Motor neuron (in vitro differentiated cells): ENCODE data around the gene KCNMB2. TPM values are rescaled to one million over a fixed set of nuclear protein-coding genes. Genes with fewer than 3 reads are reported as not detected.
"Not testable (repeated sequence)": the region's sequence is repeated elsewhere in the genome, so short reads cannot be mapped to it uniquely, and the experiment has no call there.

Source experiments
- ATAC-seq, 8 experiments: fragments of 200-7000 bp; cut with Tn5 transposase; replicated peaks in 6 of 8; 2 replicates each; pipeline ENCODE4 v1.8.0; 2021; ENCODE audit warnings: mild to moderate bottlenecking in 8 of 8, moderate library complexity in 8 of 8
- H3K27ac ChIP-seq, 2 donors: fragments of 250-450 bp; sonication (Bioruptor Pico); 2 replicates each; pipeline ENCODE4 v1.9.0; 2021; ENCODE audit warnings: antibody characterized with exemption in 2 of 2, mild to moderate bottlenecking in 2 of 2, moderate library complexity in 1 of 2
- H3K4me1 ChIP-seq, 2 donors: fragments of 250-450 bp; sonication (Bioruptor Pico); replicated peaks in 1 of 2; 2 replicates each; pipeline ENCODE4 v1.6.1; 2021; ENCODE audit warnings: antibody characterized with exemption in 2 of 2, mild to moderate bottlenecking in 2 of 2, moderate library complexity in 1 of 2
- H3K4me3 ChIP-seq, 5 donors: fragments of 250-450 bp; sonication (Bioruptor Pico); 2 replicates each; pipeline ENCODE4 v1.9.0; 2021; ENCODE audit warnings: antibody characterized with exemption in 5 of 5, mild to moderate bottlenecking in 5 of 5, moderate library complexity in 4 of 5
- WGBS, 10 experiments: fragments of 450-650 bp; shearing (Covaris generic); methylation state at CpG; one replicate each; pipeline ENCODE4 v1.0.0; 2022; 5-methylcytosine and 5-hydroxymethylcytosine counted together
- in situ Hi-C, 9 experiments: fragments of 400-800 bp; cut with MboI; loops; one replicate each; pipeline ENCODE4 v1.15.0; 2021; ENCODE audit warnings: low sequenced_read_pairs in 9 of 9, low pct_unique_long_range_greater_than_20kb in 2 of 9; ENCODE audit not compliant: unreplicated experiment in 9 of 9
- total RNA-seq, 8 experiments: library from RNA; unstranded; fragments of 300-600 nt; gene quantifications; 2 replicates each; pipeline versions ENCODE4 v1.2.3 to v1.2.4, GENCODE V29; 2022

The KCNMB2 gene
- total RNA-seq, 8 experiments from 2014 or later = 0.18 to 4.3 (median 1.7) TPM

DNA sequence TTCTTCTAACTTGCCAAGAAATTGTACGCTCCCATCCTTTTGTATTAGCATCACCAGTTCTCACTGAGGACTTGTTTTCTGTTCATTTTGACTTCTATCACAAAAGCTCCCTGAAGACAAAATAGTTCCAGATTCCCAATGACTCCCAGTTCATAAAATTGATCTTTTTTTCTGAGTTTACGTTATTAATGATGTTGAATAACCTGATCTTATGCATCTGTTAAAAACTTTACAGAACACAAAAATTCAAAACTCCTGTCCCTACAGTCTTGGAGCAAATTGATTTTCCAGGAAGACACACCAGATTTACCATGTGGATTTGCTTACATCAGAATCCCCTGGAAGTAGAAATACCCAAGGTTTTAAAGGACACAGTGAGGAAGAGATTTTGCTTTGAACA is 8.3 kb upstream of the KCNMB2 start:
- Histone ChIP-seq H3K27ac (no peak overlapping the region), H3K4me1 (no peaks in the 10 kb centered on the region), H3K4me3 (no peak overlapping the region)
- 32 to 100% (median 94%) methylated on average over 1 to 2 of the region's 2 CpGs; no CpG with 5 or more reads in 1 of the 10 experiments for WGBS, 10 experiments
- in situ Hi-C loops = no loop called here
- no peak for ATAC-seq

DNA sequence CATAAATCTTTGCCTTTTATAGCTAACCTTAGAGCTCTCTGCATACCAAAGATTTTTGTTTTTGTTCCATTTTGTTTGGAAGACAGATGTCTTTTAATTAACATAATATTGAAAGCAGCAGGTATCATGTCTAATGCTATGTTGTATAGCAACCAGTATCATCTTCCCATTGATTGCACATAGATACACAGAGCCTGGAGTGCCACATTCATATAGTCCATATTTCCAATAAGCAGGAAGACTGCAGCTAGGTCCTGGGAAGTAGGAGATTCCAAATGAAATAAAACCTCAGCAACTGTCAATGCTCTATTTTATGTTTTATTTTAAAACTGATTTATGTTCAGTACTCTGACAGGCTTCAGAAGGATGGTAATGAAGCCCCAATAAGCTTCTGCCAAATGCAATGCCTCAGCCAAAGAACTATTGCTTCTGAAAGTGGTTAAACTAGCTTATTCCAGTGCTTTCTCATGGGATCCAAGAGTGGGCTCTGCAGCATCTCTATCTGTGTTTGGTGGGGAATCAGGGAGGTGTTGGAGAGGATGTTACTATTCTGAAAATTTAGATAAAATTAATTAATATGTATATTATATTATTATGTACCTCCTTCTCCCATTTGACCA is 6.5 kb upstream of the KCNMB2 start:
- no peak overlapping the region for H3K4me3 ChIP-seq
- in situ Hi-C loops = no loop called here
- no peak overlapping the region for H3K27ac ChIP-seq
- ATAC-seq = peak in 3 of 8 experiments; percentile 20 to 59 (median 55)
- peaks cover 0 to 3% of the 10 kb centered on the region in 2 donors for H3K4me1 ChIP-seq

DNA sequence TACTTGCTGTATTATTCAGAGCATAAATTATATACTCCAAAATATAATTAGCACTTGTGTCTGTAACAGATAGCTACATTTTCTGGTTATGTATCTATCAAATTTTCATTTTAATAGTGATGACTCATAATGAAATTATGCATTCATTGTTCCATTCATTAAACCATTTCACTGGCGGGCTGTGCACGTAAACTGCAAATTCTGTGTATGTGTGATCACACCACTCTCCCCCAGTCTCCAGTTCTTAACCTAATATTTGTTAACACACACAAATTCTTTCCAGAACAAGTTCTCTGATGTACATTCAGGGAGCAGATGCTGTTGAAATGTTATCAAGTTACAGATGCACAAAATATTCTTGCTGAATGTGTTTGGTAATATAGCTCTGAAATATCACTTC is 3.8 kb upstream of the KCNMB2 start:
- in situ Hi-C loops = no loop called here
- 0 to 91% (median 79%) methylated on average over 1 to 2 of the region's 2 CpGs for WGBS, 10 experiments
- no peak overlapping the region for H3K4me3 ChIP-seq
- ATAC-seq = no peak
- no peak overlapping the region for H3K27ac ChIP-seq
- H3K4me1 ChIP-seq = peaks cover 13 to 14% of the 10 kb centered on the region in 2 donors

DNA sequence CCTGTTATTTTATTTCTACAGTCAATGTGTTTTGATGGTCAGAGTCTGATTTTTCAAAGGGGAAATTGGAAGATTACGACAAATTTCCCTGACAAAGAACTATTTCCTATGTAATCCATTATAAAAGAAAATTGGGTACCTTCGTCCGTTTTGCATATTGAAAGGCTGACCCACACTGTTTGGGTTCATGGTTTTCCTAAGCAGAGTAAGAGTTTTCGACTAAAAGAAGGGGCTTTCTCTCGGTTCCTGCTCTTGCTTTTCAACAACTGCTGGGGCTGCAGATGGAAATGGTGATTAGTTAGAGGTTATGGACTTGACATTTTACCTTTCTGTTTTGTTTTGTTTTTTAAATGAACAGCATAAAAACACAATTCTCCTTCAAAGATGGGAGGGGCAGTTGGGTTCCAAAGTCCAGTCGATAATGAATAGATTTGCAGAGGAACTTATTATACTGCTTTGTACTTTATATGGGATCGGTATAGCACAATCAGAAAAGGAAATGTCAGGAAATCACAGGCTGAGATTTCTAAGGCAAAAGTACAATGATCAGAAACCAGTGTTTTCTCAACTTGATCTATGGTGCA is 978 bp downstream of the KCNMB2 start:
- ATAC-seq = peak in 1 of 8 experiments; percentile 16
- H3K4me3 ChIP-seq = peak overlapping the region; percentile 29 to 41 (median 32)
- WGBS, 10 experiments = 0 to 43% (median 12%) methylated on average over 2 to 7 of the region's 7 CpGs; no CpG with 5 or more reads in 1 of the 10 experiments
- H3K27ac ChIP-seq = no peak overlapping the region
- H3K4me1 ChIP-seq = peaks cover 17 to 21% of the 10 kb centered on the region in 2 donors
- in situ Hi-C loops = no loop called here

DNA sequence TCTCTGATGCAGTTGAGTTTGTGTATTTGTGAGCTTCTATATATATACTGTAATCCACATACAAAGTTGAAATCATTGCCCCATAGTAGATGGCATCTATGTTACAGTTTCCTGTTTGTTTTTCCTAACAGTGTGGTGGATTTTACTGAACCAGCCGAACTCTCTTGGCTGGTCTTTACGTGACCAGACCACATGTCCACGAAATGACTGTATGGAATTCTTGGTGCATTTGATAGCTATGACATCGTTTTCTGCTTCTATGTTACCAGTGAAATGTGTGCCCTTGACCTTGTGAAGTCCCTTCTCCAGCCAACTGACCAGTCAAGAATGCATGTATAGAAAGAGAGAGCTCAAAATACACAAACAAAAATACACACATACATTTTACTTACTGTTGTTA is 1.8 kb downstream of the KCNMB2 start:
- no peak overlapping the region for H3K4me3 ChIP-seq
- peaks cover 17 to 21% of the 10 kb centered on the region in 2 donors for H3K4me1 ChIP-seq
- no peak overlapping the region for H3K27ac ChIP-seq
- WGBS, 10 experiments = 25 to 100% (median 83%) methylated on average over 2 to 4 of the region's 4 CpGs; no CpG with 5 or more reads in 2 of the 10 experiments
- no peak for ATAC-seq
- in situ Hi-C loops = no loop called here

DNA sequence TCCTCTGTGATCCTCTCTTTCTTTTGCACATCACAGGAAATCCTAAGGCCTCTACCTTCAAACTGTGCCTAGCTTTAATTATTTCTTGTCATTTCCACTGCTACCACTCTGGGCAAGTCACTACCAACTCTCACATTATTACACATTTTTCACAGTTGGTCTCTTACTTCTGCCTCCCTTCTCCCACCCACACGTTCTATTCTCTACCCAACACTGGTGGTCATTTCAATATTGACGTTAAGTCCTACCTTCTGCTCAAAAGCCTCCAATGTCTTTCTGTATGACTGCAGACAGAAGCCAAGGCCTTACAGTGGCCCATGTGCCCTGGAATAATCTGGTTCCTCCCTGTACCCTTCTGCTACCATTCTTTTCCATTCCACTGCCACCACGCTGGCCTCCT is 3.9 kb downstream of the KCNMB2 start:
- ATAC-seq = no peak
- in situ Hi-C loops = no loop called here

DNA sequence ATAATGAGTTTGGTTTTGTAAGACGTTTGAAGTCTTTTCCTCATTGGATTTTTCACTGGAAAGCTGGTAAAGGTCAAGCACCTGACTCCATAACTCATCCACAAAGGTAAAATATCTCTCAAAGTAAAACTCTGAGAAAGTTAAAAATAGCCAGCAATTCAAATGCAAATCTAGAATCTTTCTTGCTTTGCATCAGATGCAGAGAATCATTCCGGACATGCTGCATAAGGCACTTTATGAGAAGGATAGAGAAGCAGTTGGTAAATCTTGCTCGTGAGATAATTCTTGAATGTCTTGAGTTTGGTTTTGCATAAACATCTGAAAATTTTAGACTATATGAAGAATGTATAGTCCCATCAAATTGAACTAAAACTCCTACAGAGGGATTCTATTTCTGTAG is 9.1 kb downstream of the KCNMB2 start:
- H3K4me1 ChIP-seq = peaks cover 0 to 7% of the 10 kb centered on the region in 2 donors
- in situ Hi-C loops = no loop called here
- no peak overlapping the region for H3K4me3 ChIP-seq
- no peak for ATAC-seq
- H3K27ac ChIP-seq = no peak overlapping the region
- WGBS, 10 experiments = 0 to 90% (median 58%) methylated on average over 1 to 3 of the region's 3 CpGs

More for the DNA sequence above, 3.9 kb downstream of the KCNMB2 start:
- no peak overlapping the region for H3K4me3 ChIP-seq
- no peak overlapping the region for H3K27ac ChIP-seq
- peaks cover 18 to 21% of the 10 kb centered on the region in 2 donors for H3K4me1 ChIP-seq
- 33 to 100% (median 90%) methylated on average over 1 to 3 of the region's 3 CpGs; no CpG with 5 or more reads in 2 of the 10 experiments for WGBS, 10 experiments

DNA sequence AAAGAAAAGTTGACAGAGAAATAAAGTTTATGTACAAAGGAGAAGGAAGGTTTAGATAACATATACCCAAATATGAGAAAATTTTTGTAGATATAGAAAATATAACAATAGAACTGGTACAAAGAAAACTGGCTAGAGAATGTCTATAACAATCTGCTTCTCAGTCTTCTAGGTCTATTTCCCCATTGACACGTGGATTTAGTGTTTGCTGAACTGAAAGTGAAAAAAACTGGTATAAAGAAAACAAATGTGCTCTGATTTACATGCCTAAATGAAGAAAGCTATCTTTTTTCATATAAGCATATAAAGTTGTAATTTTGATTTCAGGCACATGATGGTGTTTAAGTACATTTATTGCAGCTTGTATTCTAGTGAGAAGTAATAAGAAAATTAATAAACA is 9.8 kb downstream of the KCNMB2 start:
- Histone ChIP-seq H3K4me1 (peaks cover 0 to 7% of the 10 kb centered on the region in 2 donors), H3K27ac (no peak overlapping the region), H3K4me3 (no peak overlapping the region)
- in situ Hi-C loops = no loop called here
- 0 to 89% (median 71%) methylated on average over 1 of the region's 1 CpG; no CpG with 5 or more reads in 1 of the 10 experiments for WGBS, 10 experiments
- ATAC-seq = no peak

DNA sequence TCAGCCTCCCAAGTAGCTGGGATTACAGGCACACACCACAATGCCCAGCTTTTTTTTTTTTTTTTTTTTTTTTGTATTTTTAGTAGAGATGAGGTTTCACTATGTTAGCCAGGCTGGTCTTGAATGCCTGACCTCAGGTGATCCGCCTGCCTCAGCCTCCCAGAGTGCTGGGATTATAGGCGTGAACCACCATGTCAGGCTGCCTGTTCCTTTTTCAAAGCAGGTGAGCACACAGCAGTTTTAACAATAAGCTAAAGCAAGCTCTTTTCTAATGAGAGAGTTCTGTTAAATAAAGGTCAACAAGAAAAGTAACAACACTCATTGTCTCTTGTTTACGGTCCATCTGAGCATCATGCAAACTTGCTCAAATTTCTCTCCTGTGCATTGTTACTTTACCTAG is 13.2 kb downstream of the KCNMB2 start:
- ATAC-seq, H3K4me3 ChIP-seq, in situ Hi-C loops, H3K27ac ChIP-seq, H3K4me1 ChIP-seq: not testable (repeated sequence)
- WGBS, 10 experiments = 0 to 100% (median 33%) methylated on average over 1 to 3 of the region's 3 CpGs; no CpG with 5 or more reads in 1 of the 10 experiments

DNA sequence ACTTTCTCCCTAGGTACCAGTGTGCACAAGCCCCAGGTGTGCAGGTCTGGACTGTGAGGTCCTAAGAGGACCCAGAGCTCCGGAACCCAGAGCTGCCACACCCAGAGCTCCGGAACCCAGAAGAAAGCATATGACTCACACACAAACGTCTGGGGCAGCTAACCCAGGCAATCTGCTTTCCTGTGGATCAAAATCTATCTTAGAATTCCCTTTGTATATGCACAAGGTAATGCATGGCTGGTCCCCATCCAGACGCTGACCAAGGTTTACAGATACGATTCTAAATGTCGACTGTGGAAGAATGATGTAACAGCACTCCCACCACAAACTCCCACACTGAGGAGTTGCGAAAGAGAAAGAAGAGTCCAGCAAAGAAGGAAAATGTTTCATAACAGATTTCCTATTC is 15.7 kb downstream of the KCNMB2 start:
- Histone ChIP-seq H3K4me1 (no peaks in the 10 kb centered on the region), H3K4me3 (no peak overlapping the region), H3K27ac (no peak overlapping the region)
- peak in 1 of 8 experiments; percentile 29 for ATAC-seq
- 0 to 100% (median 81%) methylated on average over 1 to 7 of the region's 7 CpGs; no CpG with 5 or more reads in 1 of the 10 experiments for WGBS, 10 experiments
- in situ Hi-C loops = no loop called here

DNA sequence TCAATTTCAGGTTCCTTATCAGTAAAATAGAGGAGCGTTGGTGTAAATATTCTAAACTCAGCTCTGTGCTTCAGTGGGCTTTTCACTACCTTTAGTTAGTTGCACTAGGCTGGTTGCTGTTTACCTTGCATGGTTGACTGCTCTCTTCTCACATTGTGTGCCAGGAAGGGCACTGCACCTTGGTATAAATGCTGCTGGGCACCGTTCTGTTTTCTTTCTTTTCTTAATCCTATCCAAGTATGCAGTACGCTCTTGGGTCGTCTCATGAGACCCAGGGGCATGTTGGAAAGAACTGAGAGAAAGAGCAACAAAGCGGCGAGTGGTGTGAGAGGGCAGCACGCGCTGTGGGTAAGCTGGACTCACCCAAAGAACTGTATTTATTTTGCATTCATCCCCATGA is 22.4 kb downstream of the KCNMB2 start:
- Histone ChIP-seq H3K4me1 (no peaks in the 10 kb centered on the region), H3K4me3 (no peak overlapping the region), H3K27ac (no peak overlapping the region)
- WGBS, 10 experiments = 33 to 100% (median 83%) methylated on average over 1 to 8 of the region's 8 CpGs; no CpG with 5 or more reads in 1 of the 10 experiments
- in situ Hi-C loops = no loop called here
- ATAC-seq = peak in 1 of 8 experiments; percentile 17

DNA sequence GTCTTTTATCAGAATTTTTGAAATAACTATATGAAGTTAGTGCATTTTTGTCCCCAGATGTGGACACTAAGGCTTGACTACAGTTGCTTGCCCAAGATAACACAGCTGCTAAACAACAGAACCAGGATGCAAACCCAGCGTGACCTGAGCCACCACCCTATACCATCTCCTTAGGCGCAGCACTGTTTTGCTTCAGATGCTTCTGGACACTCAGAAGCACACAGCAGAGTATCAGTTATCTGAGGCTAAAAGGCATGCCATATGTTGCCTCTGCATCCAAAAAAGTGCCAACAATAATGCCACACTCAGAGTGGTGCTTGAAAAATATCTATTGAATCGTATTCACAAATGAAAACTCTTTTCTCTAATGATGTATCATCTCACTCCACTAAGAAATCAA is 24.5 kb downstream of the KCNMB2 start:
- Histone ChIP-seq H3K4me1 (no peaks in the 10 kb centered on the region), H3K4me3 (no peak overlapping the region), H3K27ac (no peak overlapping the region)
- 17 to 94% (median 82%) methylated on average over 1 to 3 of the region's 3 CpGs; no CpG with 5 or more reads in 2 of the 10 experiments for WGBS, 10 experiments
- no peak for ATAC-seq
- in situ Hi-C loops = no loop called here

DNA sequence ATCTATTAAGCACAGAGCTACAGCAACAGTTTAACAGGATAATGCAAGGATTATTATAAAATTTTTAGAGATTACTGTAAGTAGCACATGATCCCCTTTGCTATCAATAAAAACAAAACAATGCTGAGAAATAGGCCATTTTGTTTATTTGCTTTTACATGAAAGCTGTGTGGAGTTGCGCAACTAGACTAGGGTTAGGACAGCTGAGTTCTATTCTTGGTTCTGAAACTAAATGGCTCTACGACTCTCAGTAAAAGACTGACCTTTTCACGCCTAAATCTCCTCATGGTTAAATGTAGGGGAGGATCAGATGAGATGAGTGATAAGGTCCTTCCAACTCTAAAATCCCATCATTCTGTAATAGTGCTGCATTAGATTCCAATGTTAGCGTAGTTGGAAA is 25.0 kb downstream of the KCNMB2 start:
- Histone ChIP-seq H3K4me3 (no peak overlapping the region), H3K27ac (no peak overlapping the region), H3K4me1 (no peaks in the 10 kb centered on the region)
- 6 to 100% (median 88%) methylated on average over 1 to 4 of the region's 4 CpGs; no CpG with 5 or more reads in 2 of the 10 experiments for WGBS, 10 experiments
- in situ Hi-C loops = no loop called here
- ATAC-seq = no peak
